DMS153 treated with DMSO at 0.1 percent for 48 hours (cell line): Measurements from ENCODE around the gene MPST.

Source experiments
- DNase-seq: peaks from one replicate; lab custom pipeline; 2025; ENCODE audit not compliant: unreplicated experiment; lab: John Stamatoyannopoulos, UW

Gene MPST

DNA sequence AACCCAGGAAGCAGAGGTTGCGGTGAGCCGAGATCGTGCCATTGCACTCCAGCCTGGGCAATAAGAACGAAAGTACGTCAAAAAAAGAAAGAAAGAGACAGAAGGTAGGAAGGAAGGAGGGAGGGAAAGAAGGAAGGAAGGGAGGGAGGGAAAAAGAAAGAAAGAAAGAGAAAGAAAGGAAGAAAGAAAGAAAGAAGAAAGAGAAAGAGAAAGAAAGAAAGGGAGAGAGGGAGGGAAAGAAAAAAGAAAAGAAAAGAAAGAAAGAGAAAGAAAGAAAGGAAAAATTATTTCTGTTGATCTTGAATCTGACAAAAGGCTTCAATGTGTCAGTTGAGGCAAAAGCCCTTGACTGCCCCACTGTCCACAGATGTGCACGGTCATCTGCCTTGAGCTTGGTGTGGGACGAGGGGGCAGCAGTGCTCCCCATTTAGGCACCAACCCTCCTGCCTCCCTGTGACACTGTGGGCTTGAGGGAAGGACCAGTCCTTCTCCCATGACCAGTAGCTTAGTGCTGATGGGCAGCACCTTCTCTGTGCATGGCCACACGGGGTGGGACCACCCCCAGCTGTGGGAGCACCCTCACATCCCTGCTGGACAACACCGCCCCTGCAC lies 56.4 kb downstream of the MPST start:
- DNase-seq, result no peak

DNA sequence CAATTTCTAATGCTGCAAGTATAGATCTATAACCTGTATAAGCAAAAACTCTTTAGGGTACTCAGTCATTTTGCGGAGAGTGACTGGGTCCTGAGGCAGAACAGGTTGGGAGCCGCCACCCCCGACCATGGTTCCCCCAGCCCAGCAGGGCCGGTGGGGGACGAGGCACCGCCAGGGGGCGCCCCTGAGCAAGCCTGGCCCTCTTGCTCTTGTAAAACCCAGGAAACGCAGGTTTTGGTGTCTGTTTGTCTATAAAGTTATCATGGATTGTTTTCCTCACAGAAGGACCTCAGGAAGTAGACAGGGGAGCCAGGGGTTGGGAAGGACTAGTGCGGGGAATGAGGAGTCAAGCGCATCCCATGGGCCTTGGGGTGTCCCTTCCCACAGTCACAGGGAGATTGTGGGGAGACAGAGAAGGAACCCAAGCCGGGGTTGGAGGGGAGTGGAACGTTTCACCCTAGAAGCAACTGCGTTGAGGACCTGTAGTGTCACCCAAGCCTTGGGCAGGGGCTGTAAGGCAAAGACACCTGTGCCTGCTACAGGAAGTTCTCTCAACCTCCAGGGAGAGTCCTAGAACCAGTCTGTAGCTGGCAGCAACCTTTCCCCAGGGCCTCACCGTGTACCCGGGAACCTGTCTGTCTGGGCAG lies 58.4 kb downstream of the MPST start:
- peak; percentile 16 for DNase-seq

DNA sequence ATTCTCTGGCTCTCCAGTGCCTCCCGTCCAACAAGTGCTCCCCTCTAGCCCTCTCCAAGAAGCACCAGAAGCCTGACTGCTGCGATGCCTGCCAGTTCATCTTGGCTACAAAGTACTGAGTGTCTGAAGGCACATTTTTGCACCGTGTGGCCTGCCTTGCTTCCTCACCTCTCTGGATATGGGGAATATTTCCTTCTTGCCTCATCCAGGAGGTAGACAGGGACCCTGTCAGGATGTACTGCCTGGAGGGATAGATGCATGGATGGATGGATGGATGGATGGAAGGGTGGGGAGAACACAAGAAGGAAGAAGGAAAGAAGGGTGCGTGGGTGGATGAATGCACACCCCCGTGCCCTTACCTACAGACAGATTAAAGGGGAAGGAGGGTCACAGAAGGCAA lies 59.6 kb downstream of the MPST start:
- DNase-seq, result no peak
